RWPE1 (cell line): Measurements from ENCODE around the gene ERP29.
A peak's percentile ranks its signal among the peaks of the same experiment; 100 is the strongest.

ENCODE experiments used
- CTCF ChIA-PET: fragments of 350-600 bp; sonication (Branson Sonifier 250); formaldehyde crosslinking; extraction: SDS; loops from one replicate; lab custom pipeline; 2021; lab: Yijun Ruan, JAX
- POLR2A ChIA-PET: fragments of 400-600 bp; formaldehyde crosslinking; extraction: SDS; loops from one replicate; lab custom pipeline; 2020; ENCODE audit warnings: antibody characterized with exemption; ENCODE audit not compliant: low non-redundant PET; lab: Yijun Ruan, JAX
- DNase-seq: peaks from one replicate; pipeline ENCODE4 v3.0.0; 2012; ENCODE audit warnings: low spot score
- H3K27ac ChIP-seq: fragments of 450-650 bp; 2 replicates; pipeline ENCODE4 v1.5.1; 2017
- TF ChIP-seq, protein P1 (sequence below): fragments of 450-650 bp; conservative IDR thresholded peaks from 2 replicates; pipeline ENCODE4 v1.5.1; 2017; ENCODE audit warnings: low read depth, mild to moderate bottlenecking

The ERP29 gene

DNA sequence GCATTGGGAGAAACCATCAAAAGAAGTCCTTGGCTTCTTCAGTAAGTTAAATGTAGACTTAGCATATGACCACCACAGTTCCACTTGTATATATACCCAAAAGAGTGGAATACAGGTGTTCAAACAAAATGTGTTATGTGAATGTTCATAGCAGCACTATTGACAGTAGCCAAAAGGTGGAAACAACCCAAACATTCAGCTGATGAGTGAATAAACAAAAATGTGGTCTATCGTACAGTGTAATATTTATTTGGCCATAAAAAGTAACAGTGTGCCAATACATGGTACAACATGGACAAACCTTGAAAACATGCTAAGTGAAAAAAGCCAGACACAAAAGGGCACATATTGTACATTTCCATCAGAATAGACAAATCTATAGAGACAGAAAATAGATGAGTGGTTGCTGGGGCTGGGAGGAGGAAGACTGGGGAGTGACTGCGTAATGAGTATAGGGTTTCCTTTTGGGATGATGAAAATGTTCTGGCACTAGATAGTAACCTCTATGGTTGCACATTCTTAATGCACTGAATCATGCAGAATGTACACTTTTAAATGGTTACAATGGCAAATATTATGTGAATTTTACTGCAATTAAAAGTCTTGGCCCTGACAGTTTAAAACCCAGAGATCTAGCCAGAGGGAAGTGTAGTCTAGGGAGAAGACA, 5.5 kb downstream of the ERP29 start:
- ChIA-PET CTCF (no interaction called here), POLR2A (no interaction called here)
- DNase-seq: peak; percentile 68
- TF ChIP-seq, protein P1, sequence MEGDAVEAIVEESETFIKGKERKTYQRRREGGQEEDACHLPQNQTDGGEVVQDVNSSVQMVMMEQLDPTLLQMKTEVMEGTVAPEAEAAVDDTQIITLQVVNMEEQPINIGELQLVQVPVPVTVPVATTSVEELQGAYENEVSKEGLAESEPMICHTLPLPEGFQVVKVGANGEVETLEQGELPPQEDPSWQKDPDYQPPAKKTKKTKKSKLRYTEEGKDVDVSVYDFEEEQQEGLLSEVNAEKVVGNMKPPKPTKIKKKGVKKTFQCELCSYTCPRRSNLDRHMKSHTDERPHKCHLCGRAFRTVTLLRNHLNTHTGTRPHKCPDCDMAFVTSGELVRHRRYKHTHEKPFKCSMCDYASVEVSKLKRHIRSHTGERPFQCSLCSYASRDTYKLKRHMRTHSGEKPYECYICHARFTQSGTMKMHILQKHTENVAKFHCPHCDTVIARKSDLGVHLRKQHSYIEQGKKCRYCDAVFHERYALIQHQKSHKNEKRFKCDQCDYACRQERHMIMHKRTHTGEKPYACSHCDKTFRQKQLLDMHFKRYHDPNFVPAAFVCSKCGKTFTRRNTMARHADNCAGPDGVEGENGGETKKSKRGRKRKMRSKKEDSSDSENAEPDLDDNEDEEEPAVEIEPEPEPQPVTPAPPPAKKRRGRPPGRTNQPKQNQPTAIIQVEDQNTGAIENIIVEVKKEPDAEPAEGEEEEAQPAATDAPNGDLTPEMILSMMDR: no peak
- peak overlapping the region; percentile 71; the same call in 1 of the 2 replicates for H3K27ac ChIP-seq

DNA sequence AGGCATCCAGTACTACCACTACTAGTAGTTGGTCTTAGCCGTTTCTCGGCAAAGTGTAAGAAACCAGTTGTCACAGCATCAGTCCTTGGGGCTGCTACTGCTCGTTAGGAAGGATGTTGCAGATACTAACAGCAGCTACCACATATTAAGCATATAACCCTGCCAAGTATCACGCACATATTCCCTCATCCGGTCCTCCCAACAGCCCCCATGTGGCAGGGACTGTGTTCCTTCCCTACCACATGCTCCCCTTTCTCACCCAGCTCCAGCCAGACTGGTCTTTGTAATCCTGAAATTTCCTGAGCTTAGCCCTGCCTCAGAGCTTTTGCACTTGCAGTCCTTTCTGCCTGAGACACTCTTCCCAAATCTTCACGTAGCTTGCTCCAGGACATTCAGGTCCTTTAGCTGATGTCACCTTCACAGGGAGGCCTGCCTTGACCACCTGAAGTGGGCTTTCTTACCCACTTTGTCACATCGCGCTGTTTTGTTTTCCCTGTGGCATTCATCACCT, 7.8 kb downstream of the ERP29 start:
- TF ChIP-seq, protein P1: no peak
- CTCF ChIA-PET: interaction anchor here (0.6 to 0.8 kb wide), 2 partner anchors 14 to 81 kb away, joined by 3 read pairs; no protein-coding TSS in a partner anchor
- POLR2A ChIA-PET: no interaction called here
- H3K27ac ChIP-seq: no peak overlapping the region
- no peak for DNase-seq

DNA sequence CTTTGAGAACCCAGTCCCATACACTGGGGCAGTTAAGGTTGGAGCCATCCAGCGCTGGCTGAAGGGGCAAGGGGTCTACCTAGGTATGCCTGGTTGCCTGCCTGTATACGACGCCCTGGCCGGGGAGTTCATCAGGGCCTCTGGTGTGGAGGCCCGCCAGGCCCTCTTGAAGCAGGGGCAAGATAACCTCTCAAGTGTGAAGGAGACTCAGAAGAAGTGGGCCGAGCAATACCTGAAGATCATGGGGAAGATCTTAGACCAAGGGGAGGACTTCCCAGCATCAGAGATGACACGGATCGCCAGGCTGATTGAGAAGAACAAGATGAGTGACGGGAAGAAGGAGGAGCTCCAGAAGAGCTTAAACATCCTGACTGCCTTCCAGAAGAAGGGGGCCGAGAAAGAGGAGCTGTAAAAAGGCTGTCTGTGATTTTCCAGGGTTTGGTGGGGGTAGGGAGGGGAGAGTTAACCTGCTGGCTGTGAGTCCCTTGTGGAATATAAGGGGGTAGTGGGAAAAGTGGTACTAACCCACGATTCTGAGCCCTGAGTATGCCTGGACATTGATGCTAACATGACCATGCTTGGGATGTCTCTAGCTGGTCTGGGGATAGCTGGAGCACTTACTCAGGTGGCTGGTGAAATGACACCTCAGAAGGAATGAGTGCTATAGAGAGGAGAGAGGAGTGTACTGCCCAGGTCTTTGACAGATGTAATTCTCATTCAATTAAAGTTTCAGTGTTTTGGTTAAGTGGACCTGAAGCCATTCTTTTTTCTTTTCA, 9.2 kb downstream of the ERP29 start:
- 0 out of 2 replicates have a peak overlapping the region, but pooled peaks have one; percentile 10 for H3K27ac ChIP-seq
- TF ChIP-seq, protein P1: no peak
- POLR2A ChIA-PET: interaction anchor here (1.0 kb wide), 1 partner anchor 9 kb away, joined by 4 read pairs; the partner anchor contains the start of genes ERP29 and TMEM116
- CTCF ChIA-PET: no interaction called here
- no peak for DNase-seq

DNA sequence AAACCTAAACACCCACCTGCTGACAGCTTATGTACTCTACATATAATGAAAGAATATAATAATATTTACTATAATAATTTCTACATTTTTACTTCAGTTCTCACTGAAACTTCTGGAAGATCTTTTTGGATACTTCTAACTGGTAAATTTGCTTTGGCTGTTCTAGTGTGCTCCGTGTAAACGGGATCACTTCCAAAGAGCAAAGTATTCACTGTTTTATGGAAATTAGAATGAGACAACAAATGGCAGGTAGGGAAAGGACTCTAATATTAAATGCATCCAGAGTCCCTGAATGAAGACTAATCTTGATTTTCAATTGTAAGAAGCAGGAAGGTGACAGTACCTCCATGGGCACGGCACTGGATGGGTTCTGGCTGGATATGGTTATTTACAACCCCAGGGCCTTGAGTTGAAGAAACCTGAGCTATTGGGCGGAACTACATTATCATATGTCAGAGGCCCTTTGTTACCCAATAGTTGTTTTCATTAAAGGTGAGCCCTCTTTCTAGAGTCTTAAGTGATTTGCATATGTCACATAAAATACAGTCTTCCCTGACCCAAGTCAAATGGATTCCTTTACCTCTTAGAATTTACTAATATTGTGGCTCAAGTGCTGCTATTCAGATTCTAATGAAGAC, 10.7 kb downstream of the ERP29 start:
- no peak for DNase-seq
- TF ChIP-seq, protein P1: no peak
- CTCF ChIA-PET: interaction anchor here (0.6 to 1.1 kb wide), 4 partner anchors 39 to 73 kb away, joined by 3 to 8 read pairs (median 4); no protein-coding TSS in a partner anchor
- POLR2A ChIA-PET: no interaction called here
- H3K27ac ChIP-seq: no peak overlapping the region

GRCh38 chr12:112025808-112026375, 12.7 kb downstream of the ERP29 start:
- DNase-seq: no peak
- POLR2A ChIA-PET: no interaction called here
- TF ChIP-seq, protein P1: no peak
- no peak overlapping the region for H3K27ac ChIP-seq
- CTCF ChIA-PET: no interaction called here

DNA sequence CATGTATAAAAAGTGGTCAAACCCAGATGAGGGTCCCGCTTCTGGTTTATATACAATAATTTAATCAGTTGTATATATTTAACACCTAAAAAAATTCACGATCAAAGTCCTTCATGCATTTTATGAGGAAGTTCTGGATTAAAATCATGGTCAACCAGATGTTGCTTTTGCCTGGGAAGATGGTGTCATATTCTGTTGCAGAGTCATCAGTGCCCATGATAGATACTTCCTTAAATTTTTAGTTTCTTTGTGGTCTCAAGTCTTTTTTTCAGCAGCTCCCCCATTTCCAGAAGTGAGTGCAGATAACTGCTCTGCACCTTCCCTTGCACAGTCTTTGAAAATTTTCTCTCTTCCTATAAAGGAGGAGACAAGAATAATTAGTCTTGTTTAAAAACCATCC, 16.1 kb downstream of the ERP29 start:
- TF ChIP-seq, protein P1: no peak
- H3K27ac ChIP-seq: no peak overlapping the region
- ChIA-PET POLR2A (interaction anchor here (0.6 kb wide), 1 partner anchor 80 kb away, joined by 8 read pairs; no protein-coding TSS in a partner anchor), CTCF (no interaction called here)
- DNase-seq: no peak
